ENCODE results near the gene LAMTOR2. TPM values are rescaled to one million over a fixed set of nuclear protein-coding genes. Genes with fewer than 3 reads are reported as not detected.

Gene LAMTOR2
- total and polyA plus RNA-seq, 2 of the 8 experiments (the other 6 are each of a cell fraction or from before 2014, with no cell fraction given): 54.7 to 122 TPM

DNA sequence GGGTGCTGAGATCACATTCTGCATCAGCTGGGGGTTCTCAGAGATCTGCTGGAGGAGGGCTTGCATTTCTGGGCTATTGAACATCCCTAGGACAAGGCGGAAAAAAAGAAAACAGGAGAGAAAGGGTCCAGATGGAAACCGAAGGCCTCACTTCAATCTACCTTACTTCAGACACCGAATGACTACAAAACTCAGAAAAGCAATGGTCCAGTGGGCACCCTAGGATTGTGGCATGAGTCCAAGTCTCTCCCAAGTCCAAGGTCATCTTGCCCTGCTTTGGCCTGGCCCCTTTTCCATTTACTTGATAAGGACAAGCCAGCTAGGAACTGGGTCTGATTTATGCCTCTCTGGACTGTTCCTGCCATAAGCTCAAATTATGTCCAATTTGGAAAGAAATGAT, 11.8 kb upstream of the LAMTOR2 start:
- peaks cover 2 to 40% (median 21%) of the 10 kb centered on the region in 4 experiments for H3K36me3 ChIP-seq (ENCODE audit: control insufficient read depth in 2 of 4, insufficient read depth in 4 of 4, low read length in 3 of 4)
- CTCF ChIA-PET (ENCODE audit: partially characterized antibody): interaction anchor here (1.1 to 12.9 kb wide), 9 partner anchors 10 to 86 kb away, joined by 3 to 139 read pairs (median 4); partner anchors contain the start of gene UBQLN4
- H3K27me3 ChIP-seq (replicated peaks in 1 of 4; ENCODE audit: control insufficient read depth in 3 of 4, extremely low read depth in 1 of 4, insufficient read depth in 3 of 4, low read length in 3 of 4): no peaks in the 10 kb centered on the region
- H3K4me2 ChIP-seq (ENCODE audit: insufficient read depth in 1 of 2, low read depth in 2 of 2, low read length in 2 of 2): no peak overlapping the region
- POLR2A ChIA-PET (ENCODE audit: partially characterized antibody): interaction anchor here (1.1 to 2.5 kb wide), 4 partner anchors 11 to 23 kb away, joined by 3 to 6 read pairs (median 4); partner anchors contain the start of gene LAMTOR2
- H3K9me3 ChIP-seq (ENCODE audit: insufficient read depth in 2 of 2, low read depth in 1 of 2, low read length in 1 of 2): no peaks in the 10 kb centered on the region
- H4K91ac ChIP-seq (replicated peaks; ENCODE audit: insufficient read length, low read length): no peak overlapping the region
- H3K14ac ChIP-seq (ENCODE audit: insufficient read length): no peak overlapping the region
- no peak for DNase-seq (ENCODE audit: low read depth in 1 of 2, low spot score in 2 of 2)
- 86% methylated on average over 3 of the region's 3 CpGs; no CpG with 5 or more reads in 1 of the 2 experiments for WGBS, 2 experiments (ENCODE audit: extremely low coverage in 1 of 2, insufficient coverage in 1 of 2, insufficient read length in 1 of 2, insufficient replicate concordance in 2 of 2, low coverage in 1 of 2, low lambda C conversion rate in 2 of 2, missing lambda C conversion rate in 1 of 2)
- H3K23ac ChIP-seq (ENCODE audit: insufficient read length): no peak overlapping the region
- H3K4ac ChIP-seq (replicated peaks; ENCODE audit: insufficient read length, low read depth, low read length): no peak overlapping the region
- no peak overlapping the region for H2AFZ ChIP-seq (ENCODE audit: low read length)
- no peaks in the 10 kb centered on the region for H3K4me1 ChIP-seq (replicated peaks in 1 of 4; ENCODE audit: control insufficient read depth in 3 of 4, insufficient read depth in 4 of 4, low read length in 3 of 4)
- no peak overlapping the region for H4K5ac ChIP-seq (ENCODE audit: insufficient read length, low read depth, low read length)
- no peak for FAIRE-seq
- H3K18ac ChIP-seq (ENCODE audit: extremely low read depth, low read length): no peak overlapping the region
- H2BK5ac ChIP-seq (ENCODE audit: low read depth, low read length): no peak overlapping the region
- TF ChIP-seq CBX8 (IDR thresholded peaks at IDR 0.05; ENCODE audit: borderline replicate concordance, low read depth, low read length): no peak
- TF ChIP-seq POU5F1 (IDR thresholded peaks at IDR 0.05; ENCODE audit: low read depth, low read length): no peak
- no peak for TF ChIP-seq TBP (IDR thresholded peaks at IDR 0.05; ENCODE audit: low read depth, low read length)
- TF ChIP-seq RFX5 (IDR thresholded peaks at IDR 0.05; ENCODE audit: borderline replicate concordance, low read depth, low read length): no peak
- no peak for TF ChIP-seq SP1 (IDR thresholded peaks at IDR 0.05; ENCODE audit: low read depth, low read length)
- TF ChIP-seq TAF7 (optimal IDR thresholded peaks at IDR 0.05; ENCODE audit: borderline replicate concordance, low read depth, low read length): no peak
- TF ChIP-seq BRCA1 (IDR thresholded peaks at IDR 0.05; ENCODE audit: low read depth, low read length): no peak
- no peak overlapping the region for H3K56ac ChIP-seq (replicated peaks; ENCODE audit: insufficient read length, low read depth, low read length)
- no peak overlapping the region for H3K4me3 ChIP-seq (ENCODE audit: extremely low read depth in 1 of 4, insufficient read depth in 2 of 4, low read depth in 3 of 4, low read length in 4 of 4)
- no peak overlapping the region for H2BK12ac ChIP-seq (ENCODE audit: low read depth, low read length)
- H2BK20ac ChIP-seq (ENCODE audit: low read length): no peak overlapping the region
- no peak overlapping the region for H3K27ac ChIP-seq (ENCODE audit: low read depth, low read length)
- H4K20me1 ChIP-seq (replicated peaks in 1 of 2; ENCODE audit: control insufficient read depth in 1 of 2, insufficient read depth in 2 of 2, low read length in 2 of 2): peaks cover 0 to 2% of the 10 kb centered on the region in 2 experiments
- H3K79me1 ChIP-seq (ENCODE audit: low read depth, low read length): no peaks in the 10 kb centered on the region
- no peak overlapping the region for H3K9ac ChIP-seq (replicated peaks in 1 of 4; ENCODE audit: extremely low read depth in 1 of 4, low read depth in 3 of 4, low read length in 3 of 4)
- H2BK120ac ChIP-seq (replicated peaks; ENCODE audit: low read depth, low read length): no peak overlapping the region
- no peak overlapping the region for H2BK15ac ChIP-seq (ENCODE audit: low read length)
- H2AK5ac ChIP-seq (ENCODE audit: low read depth, low read length): no peak overlapping the region
- H3K79me2 ChIP-seq (ENCODE audit: control insufficient read depth in 1 of 2, insufficient read depth in 2 of 2, low read length in 2 of 2): no peaks in the 10 kb centered on the region
- no peaks in the 10 kb centered on the region for H3K23me2 ChIP-seq (ENCODE audit: low read depth, low read length)
- no peak overlapping the region for H4K8ac ChIP-seq (ENCODE audit: extremely low read depth, insufficient read depth, low read length)
